SK-N-SH (cell line): ENCODE results near the gene PGM2L1.

ENCODE experiments used
- CTCF ChIP-seq: fragments of 200-600 bp; sonication (generic); IDR thresholded peaks from 2 replicates; pipeline ENCODE4 v1.6.1; 2017; ENCODE audit warnings: antibody characterized with exemption, mild to moderate bottlenecking, moderate library complexity
- EZH2phosphoT487 ChIP-seq: fragments of 200-600 bp; sonication (generic); IDR thresholded peaks from 2 replicates; pipeline ENCODE4 v1.6.1; 2017; ENCODE audit warnings: low read depth, mixed run types, mild to moderate bottlenecking, antibody characterized with exemption, moderate library complexity, borderline replicate concordance
- JUND ChIP-seq: IDR thresholded peaks from 2 replicates; pipeline ENCODE4 v1.4.0; 2012
- MXI1 ChIP-seq: IDR thresholded peaks from 2 replicates; pipeline ENCODE4 v1.6.1; 2012; ENCODE audit warnings: mild to moderate bottlenecking, low read depth, low read length, improper control_type of control experiment
- POLR2AphosphoS5 ChIP-seq: IDR thresholded peaks from 2 replicates; pipeline ENCODE4 v1.6.1; 2012; ENCODE audit warnings: low read depth, low read length
- RAD21 ChIP-seq: IDR thresholded peaks from 2 replicates; pipeline ENCODE4 v1.6.1; 2012; ENCODE audit warnings: mild to moderate bottlenecking, low read length
- REST ChIP-seq: IDR thresholded peaks from 2 replicates; pipeline ENCODE4 v1.6.1; 2012; ENCODE audit warnings: mild to moderate bottlenecking, low read depth, low read length, moderate library complexity
- SMC3 ChIP-seq: IDR thresholded peaks from 2 replicates; pipeline ENCODE4 v1.6.1; 2012; ENCODE audit warnings: low read depth, low read length, improper control_type of control experiment
- TAF1 ChIP-seq: IDR thresholded peaks from 2 replicates; pipeline ENCODE4 v1.6.1; 2012; ENCODE audit warnings: low read depth, mild to moderate bottlenecking, low read length, moderate library complexity, borderline replicate concordance
- TEAD4 ChIP-seq: IDR thresholded peaks from 2 replicates; pipeline ENCODE4 v1.4.0; 2012; ENCODE audit warnings: mild to moderate bottlenecking, borderline replicate concordance; ENCODE audit not compliant: insufficient read depth
- ZBTB33 ChIP-seq: IDR thresholded peaks from 2 replicates; pipeline ENCODE4 v1.4.0; 2012; ENCODE audit warnings: low read depth, borderline replicate concordance
- TF ChIP-seq, protein P1 (sequence below): IDR thresholded peaks from 2 replicates; pipeline ENCODE4 v1.4.0; 2012; ENCODE audit warnings: low read depth
- TF ChIP-seq, protein P2 (sequence below): fragments of 150-350 bp; IDR thresholded peaks from 2 replicates; pipeline ENCODE4 v1.6.1; 2017; ENCODE audit warnings: antibody characterized with exemption, low read length, low read depth, borderline replicate concordance

DNA sequence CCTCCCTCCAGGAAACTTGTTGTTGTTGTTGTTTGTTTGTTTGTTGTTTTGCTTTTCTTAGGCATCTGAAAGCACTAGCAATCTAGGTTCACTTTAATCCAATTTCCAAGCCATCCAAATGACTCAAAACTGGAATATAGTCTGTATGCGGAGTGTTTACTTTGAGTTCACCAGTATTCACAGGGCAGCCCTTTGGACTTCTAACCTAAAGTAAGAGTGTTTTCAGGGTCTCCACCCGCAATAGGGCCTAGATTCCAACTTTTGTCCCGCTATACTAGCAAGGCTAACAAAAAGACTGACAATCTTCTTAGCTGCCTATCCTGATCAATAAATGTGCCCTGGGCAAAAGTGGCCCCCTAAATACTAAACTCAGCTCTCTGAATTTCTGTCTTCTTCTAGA is 13.6 kb downstream of the PGM2L1 start:
- TF ChIP-seq CTCF = no peak
- no peak for TF ChIP-seq REST
- TF ChIP-seq SMC3 = no peak
- no peak for TF ChIP-seq EZH2phosphoT487
- TF ChIP-seq TAF1 = no peak
- TF ChIP-seq, protein P1, sequence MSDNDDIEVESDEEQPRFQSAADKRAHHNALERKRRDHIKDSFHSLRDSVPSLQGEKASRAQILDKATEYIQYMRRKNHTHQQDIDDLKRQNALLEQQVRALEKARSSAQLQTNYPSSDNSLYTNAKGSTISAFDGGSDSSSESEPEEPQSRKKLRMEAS = no peak
- TF ChIP-seq MXI1 = no peak
- TF ChIP-seq JUND = no peak
- no peak for TF ChIP-seq POLR2AphosphoS5
- no peak for TF ChIP-seq ZBTB33
- no peak for TF ChIP-seq RAD21
- TF ChIP-seq TEAD4 = no peak
- TF ChIP-seq, protein P2, sequence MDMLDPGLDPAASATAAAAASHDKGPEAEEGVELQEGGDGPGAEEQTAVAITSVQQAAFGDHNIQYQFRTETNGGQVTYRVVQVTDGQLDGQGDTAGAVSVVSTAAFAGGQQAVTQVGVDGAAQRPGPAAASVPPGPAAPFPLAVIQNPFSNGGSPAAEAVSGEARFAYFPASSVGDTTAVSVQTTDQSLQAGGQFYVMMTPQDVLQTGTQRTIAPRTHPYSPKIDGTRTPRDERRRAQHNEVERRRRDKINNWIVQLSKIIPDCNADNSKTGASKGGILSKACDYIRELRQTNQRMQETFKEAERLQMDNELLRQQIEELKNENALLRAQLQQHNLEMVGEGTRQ = no peak
